GM18526 (cell line): Measurements from ENCODE around the gene ENTHD1.

Source experiments
- POLR2A ChIP-seq: IDR thresholded peaks from 3 replicates; pipeline ENCODE4 v1.6.1; 2011; ENCODE audit not compliant: insufficient read length; ENCODE audit errors: extremely low read depth

The ENTHD1 gene

GRCh38 chr22:39738746-39739145 is 154.8 kb downstream of the ENTHD1 start:
- no peak for TF ChIP-seq POLR2A

GRCh38 chr22:39735776-39736175 is 157.8 kb downstream of the ENTHD1 start:
- no peak for TF ChIP-seq POLR2A

- no peak for TF ChIP-seq POLR2A
Measured at GRCh38 chr22:39734866-39735265, 158.7 kb downstream of the ENTHD1 start.

GRCh38 chr22:39733191-39733590 is 160.4 kb downstream of the ENTHD1 start:
- no peak for TF ChIP-seq POLR2A

- TF ChIP-seq POLR2A, result no peak
Measured at GRCh38 chr22:39732625-39733024, 160.9 kb downstream of the ENTHD1 start.

GRCh38 chr22:39731881-39732555 is 161.5 kb downstream of the ENTHD1 start:
- TF ChIP-seq POLR2A, result no peak

GRCh38 chr22:39731481-39731880 is 162.1 kb downstream of the ENTHD1 start:
- TF ChIP-seq POLR2A, result no peak

- TF ChIP-seq POLR2A, result no peak
Measured at GRCh38 chr22:39729141-39729934, 164.2 kb downstream of the ENTHD1 start.

- TF ChIP-seq POLR2A, result no peak
Measured at GRCh38 chr22:39728236-39728860, 165.2 kb downstream of the ENTHD1 start.

GRCh38 chr22:39727541-39727940 is 166.0 kb downstream of the ENTHD1 start:
- TF ChIP-seq POLR2A, result no peak

- no peak for TF ChIP-seq POLR2A
Measured at GRCh38 chr22:39725351-39726035, 168.1 kb downstream of the ENTHD1 start.

- no peak for TF ChIP-seq POLR2A
Measured at GRCh38 chr22:39724857-39725256, 168.7 kb downstream of the ENTHD1 start.

- TF ChIP-seq POLR2A, result no peak
Measured at GRCh38 chr22:39724390-39724789, 169.2 kb downstream of the ENTHD1 start.

- TF ChIP-seq POLR2A, result no peak
Measured at GRCh38 chr22:39723899-39724351, 169.6 kb downstream of the ENTHD1 start.

GRCh38 chr22:39723463-39723862 is 170.1 kb downstream of the ENTHD1 start:
- no peak for TF ChIP-seq POLR2A
